ENCODE data around the gene EML4.
"Not testable (repeated sequence)": the region's sequence is repeated elsewhere in the genome, so short reads cannot be mapped to it uniquely, and the experiment has no call there.

EML4 gene

GRCh38 chr2:42337846-42338566, 168.9 kb downstream of the EML4 start:
- DNase-seq: no peak

GRCh38 chr2:42338567-42339190, 169.5 kb downstream of the EML4 start:
- DNase-seq: peak; percentile 90

- DNase-seq: peak; percentile 88
Measured at GRCh38 chr2:42339191-42339912, 170.2 kb downstream of the EML4 start.

- DNase-seq: no peak
Measured at GRCh38 chr2:42340045-42340937, 171.1 kb downstream of the EML4 start.

GRCh38 chr2:42340938-42341636, 171.9 kb downstream of the EML4 start:
- no peak for DNase-seq

- DNase-seq: no peak
Measured at GRCh38 chr2:42342061-42342794, 173.1 kb downstream of the EML4 start.

- DNase-seq: no peak
Measured at GRCh38 chr2:42342795-42343241, 173.7 kb downstream of the EML4 start.

- DNase-seq: no peak
Measured at GRCh38 chr2:42345986-42346385, 176.8 kb downstream of the EML4 start.

GRCh38 chr2:42346856-42347255, 177.7 kb downstream of the EML4 start:
- DNase-seq: not testable (repeated sequence)

- not testable (repeated sequence) for DNase-seq
Measured at GRCh38 chr2:42347518-42347917, 178.4 kb downstream of the EML4 start.

- no peak for DNase-seq
Measured at GRCh38 chr2:42348113-42348805, 179.1 kb downstream of the EML4 start.

GRCh38 chr2:42350434-42351063, 181.4 kb downstream of the EML4 start:
- DNase-seq: no peak

GRCh38 chr2:42351864-42352263, 182.7 kb downstream of the EML4 start:
- no peak for DNase-seq

GRCh38 chr2:42353792-42354429, 184.8 kb downstream of the EML4 start:
- no peak for DNase-seq

GRCh38 chr2:42359304-42359964, 190.3 kb downstream of the EML4 start:
- DNase-seq: no peak

- no peak for DNase-seq
Measured at GRCh38 chr2:42359965-42360483, 190.9 kb downstream of the EML4 start.

GRCh38 chr2:42360493-42360889, 191.3 kb downstream of the EML4 start:
- DNase-seq: no peak

GRCh38 chr2:42360890-42361727, 192.0 kb downstream of the EML4 start, which contains the start of gene COX7A2L:
COX7A2L (minus strand) TSS chr2:42361217; CDS start chr2:42361161, 56 bp downstream.
- DNase-seq: peak; percentile 97
